ENCODE results near the gene MGAT4B. TPM values are rescaled to one million over a fixed set of nuclear protein-coding genes. Genes with fewer than 3 reads are reported as not detected.

Gene MGAT4B
- total and polyA plus RNA-seq, 2 of the 4 experiments (the other 2 are of a cell fraction) = 73.7 to 155 TPM

DNA sequence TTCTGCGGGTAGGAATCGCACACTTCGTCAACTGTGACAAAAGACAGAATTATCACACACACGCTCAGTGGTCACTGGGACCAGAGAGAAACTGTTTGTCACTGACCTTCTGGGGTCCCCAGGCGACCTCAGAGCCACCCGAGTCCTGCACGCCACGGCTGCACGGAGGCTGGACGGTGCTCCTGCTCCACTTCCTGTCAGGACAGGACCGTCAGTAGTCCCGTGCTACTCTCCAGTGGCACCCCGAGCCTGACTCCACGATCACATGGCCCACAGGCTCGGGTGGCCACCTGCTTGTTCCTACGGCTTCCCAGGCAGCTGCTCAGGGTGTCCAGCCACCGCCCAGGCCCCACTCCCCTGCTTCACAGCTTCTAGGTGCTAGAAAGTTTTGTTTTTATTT is 34.1 kb upstream of the MGAT4B start:
- in situ Hi-C loops (cut with MboI; ENCODE audit: low sequenced_read_pairs) (no loop called here), dilution Hi-C loops (cut with HindIII; ENCODE audit: low sequenced_read_pairs, unreplicated experiment) (no loop called here), intact Hi-C loops (cut with micrococcal nuclease) (no loop called here)
- no peak overlapping the region for H2AK9ac ChIP-seq (replicated peaks; ENCODE audit: low read depth, low read length, poor library complexity)
- no peak overlapping the region for H2BK15ac ChIP-seq (ENCODE audit: low read depth, low read length)
- ChIA-PET CTCF (no interaction called here), POLR2A (ENCODE audit: unreplicated experiment) (no interaction called here)
- no peak overlapping the region for H3K4ac ChIP-seq (ENCODE audit: low read depth, low read length)
- peaks cover 0 to 9% of the 10 kb centered on the region in 2 experiments; a peak in 2 of 4 replicates for H3K79me1 ChIP-seq (ENCODE audit: low read depth in 1 of 2, low read length in 2 of 2)
- H2AFZ ChIP-seq (replicated peaks; ENCODE audit: low read length, poor library complexity) = no peak overlapping the region
- peaks cover 9% of the 10 kb centered on the region for H3K9me3 ChIP-seq (ENCODE audit: control insufficient read depth, insufficient read depth, low read length)
- no peak overlapping the region for H3K4me2 ChIP-seq (ENCODE audit: low read depth, low read length)
- ATAC-seq (ENCODE audit: low read depth) (no peak), DNase-seq (no peak)
- no peak overlapping the region for H3K18ac ChIP-seq (ENCODE audit: low read depth, low read length)
- H3K4me3 ChIP-seq (ENCODE audit: insufficient read depth, low read depth, low read length) = no peak overlapping the region
- BruUV-seq (replicated peaks) = no TSS peak
- no peak overlapping the region for H2BK5ac ChIP-seq (ENCODE audit: low read depth, low read length, poor library complexity, severe bottlenecking)
- H4K8ac ChIP-seq (ENCODE audit: low read depth in 2 of 2, low read length in 2 of 2) = no peak overlapping the region
- H3K4me1 ChIP-seq (ENCODE audit: control insufficient read depth, insufficient read depth, low read length) = no peaks in the 10 kb centered on the region
- peaks cover 37% of the 10 kb centered on the region for H4K20me1 ChIP-seq (ENCODE audit: insufficient read depth, low read length)
- H3K9me1 ChIP-seq (ENCODE audit: insufficient read depth, low read length) = no peaks in the 10 kb centered on the region; the same call in 1 of the 2 replicates
- TF ChIP-seq MXI1 (IDR thresholded peaks at IDR 0.05; ENCODE audit: borderline replicate concordance, low read depth, low read length) = no peak
- no peak overlapping the region for H4K5ac ChIP-seq (ENCODE audit: low read depth, low read length)
- no peak overlapping the region for H3K9ac ChIP-seq (ENCODE audit: low read depth, low read length)
- H3K23ac ChIP-seq (ENCODE audit: low read depth, low read length) = no peak overlapping the region
- no peak overlapping the region for H2AK5ac ChIP-seq (ENCODE audit: low read depth, low read length)
- H3K27ac ChIP-seq (ENCODE audit: insufficient read depth, low read length) = no peak overlapping the region
- WGBS, 2 experiments (ENCODE audit: extremely low coverage in 2 of 2, insufficient read length in 1 of 2) = 90% methylated on average over 12 of the region's 17 CpGs; no CpG with 5 or more reads in 1 of the 2 experiments
- H2BK120ac ChIP-seq (ENCODE audit: low read depth, low read length) = no peak overlapping the region
- H2BK20ac ChIP-seq (ENCODE audit: low read depth, low read length) = no peak overlapping the region
- no peaks in the 10 kb centered on the region for H3K27me3 ChIP-seq (ENCODE audit: control insufficient read depth, insufficient read depth, low read length)
- peaks cover 49% of the 10 kb centered on the region for H3K36me3 ChIP-seq (ENCODE audit: control insufficient read depth, insufficient read depth, low read length)
- H3K56ac ChIP-seq (ENCODE audit: extremely low read depth, insufficient read depth, low read length) = no peak overlapping the region
- no peak overlapping the region for H4K91ac ChIP-seq (ENCODE audit: insufficient read depth, low read depth, low read length)
- no peak overlapping the region for H3K14ac ChIP-seq (replicated peaks; ENCODE audit: low read depth, low read length)

Data from IMR-90 (cell line).